Stimulated activated CD4-positive, alpha-beta T cell treated with anti-CD3 and anti-CD28 coated beads, Interleukin-2, amount 100 ng/mL, for 4 hours (primary cell): ENCODE results near the gene NUP133.
"Not testable (repeated sequence)": the region's sequence is repeated elsewhere in the genome, so short reads cannot be mapped to it uniquely, and the experiment has no call there.

ENCODE experiments used
- DNase-seq: peaks from one replicate; pipeline ENCODE4 v3.0.0-alpha.2; 2020; ENCODE audit warnings: low read depth

The NUP133 gene

GRCh38 chr1:229412056-229412455, 96.1 kb downstream of the NUP133 start:
- no peak for DNase-seq

GRCh38 chr1:229411434-229412055, 96.6 kb downstream of the NUP133 start:
- DNase-seq, result no peak

DNA sequence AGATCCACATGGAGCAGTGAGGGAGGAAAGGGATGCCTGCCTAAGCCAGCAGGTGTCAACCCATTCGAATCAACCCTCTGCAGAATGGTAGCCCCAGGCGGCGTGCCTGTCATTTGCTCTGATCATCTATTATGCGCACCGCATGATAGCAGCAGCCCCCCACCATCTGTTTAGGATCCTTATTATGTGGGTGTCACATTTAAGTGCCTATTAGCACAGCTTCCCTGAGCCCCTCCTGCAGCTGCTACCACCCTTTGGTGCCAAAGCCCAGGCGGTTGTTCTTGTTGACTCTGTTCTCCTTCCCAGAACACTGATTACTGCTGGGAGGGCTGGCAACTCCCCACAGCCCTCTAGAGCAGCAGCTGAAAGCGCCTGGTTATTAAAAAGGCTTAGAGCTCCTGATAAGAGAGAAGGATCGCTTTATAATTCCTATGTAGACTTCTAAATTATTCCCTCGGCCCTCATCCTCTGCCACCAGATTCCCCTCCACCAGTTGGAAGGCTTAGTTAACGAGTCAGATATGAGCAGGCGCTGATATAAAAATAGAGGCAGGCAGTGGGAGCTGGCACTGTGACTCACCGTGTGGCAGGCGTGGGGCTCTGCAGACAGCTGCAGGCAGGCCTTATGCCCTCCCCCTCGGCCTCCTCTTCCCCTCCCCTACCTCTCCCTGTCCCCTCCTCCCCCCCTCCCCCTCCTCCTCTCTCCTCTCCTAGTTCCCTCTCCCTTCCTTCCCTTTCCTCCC, 97.3 kb downstream of the NUP133 start:
- no peak for DNase-seq

DNA sequence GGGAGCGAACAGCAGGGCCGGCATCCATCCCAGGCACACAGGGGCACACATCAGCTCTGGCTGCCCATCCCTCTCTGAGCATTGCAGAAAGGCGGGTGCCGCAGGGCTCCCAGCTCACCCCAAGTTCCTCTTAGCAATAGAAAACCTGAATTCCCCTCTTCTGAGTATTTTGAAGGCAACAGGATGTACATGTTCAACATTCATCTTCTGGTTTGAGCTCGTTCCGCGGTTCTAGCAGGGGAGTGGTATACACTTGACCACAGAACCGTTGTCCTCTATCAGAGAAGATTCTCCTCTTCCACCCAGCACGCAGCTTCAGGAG, 97.8 kb downstream of the NUP133 start:
- DNase-seq, result no peak

DNA sequence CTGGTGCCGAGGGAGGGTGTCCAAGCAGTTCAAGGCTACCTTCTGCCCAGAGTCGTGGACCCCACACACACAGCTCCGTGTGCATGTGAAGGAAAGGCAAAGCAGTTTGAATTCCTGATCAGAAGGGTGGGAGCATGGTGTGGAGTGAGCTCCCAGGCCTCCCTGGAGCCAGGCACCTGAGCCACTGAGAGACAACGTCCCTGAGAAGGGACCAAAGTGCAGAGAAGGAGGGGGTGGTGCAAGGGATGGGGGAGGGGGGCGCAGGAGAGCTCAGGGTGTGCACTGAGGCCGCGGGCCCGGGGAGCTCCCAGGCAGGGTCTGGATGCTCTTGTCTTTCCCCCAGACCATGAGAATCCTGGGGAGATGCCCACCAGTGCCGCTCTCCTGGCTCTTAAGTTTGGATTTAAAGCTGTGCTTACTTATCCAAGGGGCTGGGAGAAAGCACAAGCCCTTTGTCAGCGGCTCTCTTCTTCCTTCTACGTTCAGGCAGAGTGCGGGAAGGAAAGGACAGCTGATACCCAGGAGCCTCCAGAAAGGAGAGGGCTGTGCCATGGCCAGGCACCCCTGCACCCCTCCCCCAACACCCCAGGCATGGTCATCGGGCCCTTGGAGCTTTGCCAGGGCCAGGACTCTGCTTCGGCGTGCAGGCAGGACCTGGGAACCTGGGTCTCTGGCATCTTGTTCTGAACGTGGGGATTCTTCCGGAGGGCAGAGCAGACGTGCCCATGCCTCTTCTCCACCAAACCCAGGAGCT, 98.3 kb downstream of the NUP133 start:
- no peak for DNase-seq

- no peak for DNase-seq
Measured at GRCh38 chr1:229408458-229409037, 99.6 kb downstream of the NUP133 start.

DNA sequence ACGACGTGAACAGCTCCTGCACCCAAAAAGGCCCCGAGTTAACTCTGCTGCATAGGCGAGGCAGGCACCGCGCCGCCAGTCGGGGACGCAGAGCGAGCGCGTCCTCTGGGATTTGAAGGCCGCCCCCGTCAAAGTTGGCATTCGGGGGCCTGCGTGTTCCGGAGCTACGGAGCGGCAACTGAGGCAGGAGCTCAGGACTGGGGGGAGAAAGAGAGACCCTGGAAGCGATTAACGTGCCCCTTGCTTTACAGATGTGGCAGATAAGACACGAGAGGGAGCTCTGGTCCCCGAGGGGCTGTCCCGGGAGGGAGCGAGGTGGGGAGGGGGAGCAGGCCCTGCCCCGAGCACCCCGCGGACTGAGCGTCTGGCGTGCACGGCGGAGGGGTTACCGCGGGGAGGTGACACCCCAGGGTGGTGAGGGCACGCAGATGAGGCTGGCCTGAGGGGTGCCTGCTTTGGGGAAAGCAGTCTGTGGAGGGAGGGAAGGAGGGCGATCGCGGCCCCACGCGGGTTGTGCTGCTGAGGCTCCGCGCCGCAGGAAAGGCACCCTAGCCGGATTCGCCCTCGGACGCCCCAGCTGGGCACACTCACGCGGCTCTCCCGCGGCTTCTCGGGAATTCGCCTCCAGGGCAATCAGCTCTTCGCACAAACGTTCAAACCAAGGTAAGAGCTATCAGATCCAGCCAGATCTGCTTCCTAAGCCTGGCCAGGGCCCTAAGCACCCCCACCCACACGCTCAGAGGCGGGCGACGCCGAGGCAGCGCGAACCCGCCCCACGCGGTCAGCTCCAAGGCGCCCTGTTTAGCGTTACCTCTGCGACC, 100.7 kb downstream of the NUP133 start:
- no peak for DNase-seq

DNA sequence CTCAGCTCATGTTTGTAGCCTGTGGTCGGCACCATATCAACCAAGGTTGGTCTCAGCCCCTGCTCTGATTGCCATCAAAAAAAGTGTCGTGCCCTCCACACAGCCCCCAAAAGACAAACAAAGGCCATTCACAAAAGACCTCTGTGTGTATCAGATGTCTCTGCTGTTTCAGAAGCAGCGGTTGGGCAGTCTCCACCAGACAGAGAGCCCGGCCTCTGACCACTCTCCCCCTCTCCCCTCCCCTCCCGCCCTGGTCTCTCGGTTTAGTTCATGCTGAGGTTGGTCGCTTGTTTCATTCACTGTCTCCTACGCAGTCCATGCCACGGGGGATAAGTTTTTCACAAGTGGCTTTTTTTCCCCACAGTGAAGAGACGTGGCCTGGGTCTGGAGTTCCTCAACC, 101.3 kb downstream of the NUP133 start:
- DNase-seq, result no peak

GRCh38 chr1:229403573-229403972, 104.6 kb downstream of the NUP133 start:
- no peak for DNase-seq

DNA sequence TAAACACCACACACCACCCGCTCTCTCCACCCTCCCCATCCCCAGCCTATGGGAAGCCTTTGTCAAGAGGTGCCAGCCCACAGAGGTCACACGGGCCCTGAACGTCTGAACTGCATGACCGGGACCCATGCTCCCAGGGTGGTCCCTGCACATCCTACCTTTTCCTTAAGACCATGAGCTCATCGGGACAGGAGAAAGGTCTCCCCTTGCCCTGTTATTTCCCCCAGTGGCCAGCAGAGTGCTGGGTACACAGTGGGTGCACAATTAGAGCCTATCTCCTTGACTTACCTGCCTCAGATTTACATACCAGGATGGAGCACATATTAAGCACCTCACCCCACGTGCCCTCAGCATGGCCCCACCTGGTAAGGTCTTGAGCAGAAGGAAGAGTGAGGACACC, 105.1 kb downstream of the NUP133 start:
- DNase-seq, result no peak

DNA sequence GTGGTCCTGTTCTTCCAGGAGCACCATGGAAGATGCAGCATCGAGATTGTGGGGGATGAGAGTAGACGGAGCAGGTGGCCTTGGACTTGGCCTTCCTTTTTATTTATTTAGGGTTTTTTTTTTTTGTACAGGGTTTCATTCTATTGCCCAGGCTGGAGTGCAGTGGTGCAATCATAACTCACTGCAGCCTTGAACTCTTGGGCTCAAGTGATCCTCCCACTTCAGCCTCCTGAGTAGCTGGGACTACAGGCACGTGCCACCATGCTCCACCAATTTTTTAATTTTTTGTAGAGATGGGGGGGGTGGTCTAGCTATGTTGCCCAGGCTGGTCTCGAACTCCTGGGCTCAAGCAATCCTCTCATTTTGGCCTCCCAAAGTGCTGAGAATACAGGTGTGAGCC, 105.8 kb downstream of the NUP133 start:
- not testable (repeated sequence) for DNase-seq

DNA sequence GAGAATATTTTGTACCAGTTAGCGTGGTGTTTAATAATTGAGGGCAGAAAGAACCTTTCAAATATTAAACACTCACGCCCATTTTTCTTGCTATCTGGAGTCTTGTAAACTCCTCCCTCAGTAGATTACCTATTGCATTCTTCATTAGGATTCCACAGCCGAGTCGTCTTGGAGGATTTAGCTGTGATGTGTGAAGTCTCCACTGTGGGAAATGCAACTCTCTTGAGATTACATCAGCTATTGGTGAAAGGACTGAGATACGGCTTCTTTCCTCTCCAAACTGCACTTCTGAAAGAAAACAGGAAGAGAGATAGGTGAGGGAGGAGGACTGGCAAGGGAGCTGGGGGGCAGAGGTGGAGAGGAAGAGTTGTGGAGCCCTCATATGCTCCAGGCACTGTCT, 110.4 kb downstream of the NUP133 start:
- no peak for DNase-seq

DNA sequence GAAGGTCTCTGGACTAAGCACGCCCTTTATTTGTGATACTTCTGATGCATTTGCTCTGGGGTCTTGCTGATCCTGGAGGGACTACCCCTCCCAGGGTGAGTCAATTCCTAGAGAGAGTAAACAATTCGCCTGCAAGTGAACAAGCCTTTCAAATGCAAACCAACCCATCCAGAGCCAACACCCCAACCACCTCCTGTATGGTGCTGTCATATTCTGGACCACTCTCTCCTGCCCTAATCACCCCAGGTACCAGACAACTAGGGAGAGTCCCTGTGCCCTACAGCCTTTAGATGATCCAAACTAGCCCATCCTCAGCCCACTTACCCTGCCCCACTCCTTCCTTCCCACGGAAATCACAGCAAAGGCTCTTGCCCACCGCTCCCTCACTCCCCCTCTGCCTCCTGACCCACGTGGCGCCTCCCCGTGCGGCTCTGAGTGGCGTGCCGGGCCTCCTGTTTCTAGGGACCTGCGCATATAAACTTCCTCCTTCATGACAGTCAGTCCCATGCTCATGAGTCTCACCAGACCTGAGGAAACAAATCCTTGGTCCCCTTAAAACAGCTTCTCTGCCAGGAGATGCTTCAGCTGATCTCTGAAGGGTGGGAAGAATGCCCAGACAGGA, 111.4 kb downstream of the NUP133 start:
- DNase-seq, result no peak

DNA sequence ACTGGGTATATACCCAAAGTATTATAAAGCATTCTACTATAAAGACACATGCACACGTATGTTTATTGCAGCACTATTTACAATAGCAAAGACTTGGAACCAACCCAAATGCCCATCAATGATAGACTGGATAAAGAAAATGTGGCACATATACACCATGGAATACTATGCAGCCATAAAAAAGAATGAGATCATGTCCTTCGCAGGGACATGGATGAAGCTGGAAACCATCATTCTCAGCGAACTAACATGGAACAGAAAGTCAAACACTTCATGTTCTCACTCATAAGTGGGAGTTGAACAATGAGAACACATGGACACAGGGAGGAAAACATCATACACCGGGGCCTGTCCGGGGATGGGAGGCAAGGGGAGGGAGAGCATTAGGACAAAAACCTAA, 113.6 kb downstream of the NUP133 start:
- DNase-seq, result not testable (repeated sequence)

DNA sequence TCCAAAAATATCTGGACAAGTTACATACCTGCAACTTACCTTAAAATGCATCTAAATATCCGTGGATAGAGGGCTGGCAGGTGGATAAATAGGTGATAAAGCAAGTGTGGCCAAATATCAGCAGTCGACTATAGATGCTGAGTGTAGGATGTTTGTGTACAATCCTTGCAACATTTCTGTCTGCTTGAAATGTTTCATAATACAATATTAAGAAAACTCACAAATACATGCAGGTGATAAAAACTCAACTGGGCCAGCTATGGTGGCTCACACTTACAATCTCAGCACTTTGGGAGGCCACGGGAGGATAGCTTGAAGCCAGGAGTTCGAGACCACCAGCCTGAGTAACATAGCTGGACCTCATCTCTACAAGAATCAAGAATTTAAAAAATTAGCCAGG, 115.2 kb downstream of the NUP133 start:
- DNase-seq, result no peak
